ENCODE measurements around the gene TMPRSS11D. TPM values are rescaled to one million over a fixed set of nuclear protein-coding genes. Genes with fewer than 3 reads are reported as not detected.

Gene TMPRSS11D
- total and polyA plus RNA-seq, 2 of the 13 experiments (the other 11 are each of a cell fraction or from before 2014, with no cell fraction given): not detected

GRCh38 chr4:67922697-67923096, 38.9 kb upstream of the TMPRSS11D start:
- ATAC-seq (no peak), FAIRE-seq (no peak), DNase-seq (ENCODE audit: low spot score) (no peak)
- H3K9ac ChIP-seq (ENCODE audit: insufficient read depth, low read depth, low read length): no peak overlapping the region
- H4K20me1 ChIP-seq (ENCODE audit: insufficient read depth, low read length): no peaks in the 10 kb centered on the region
- no peak overlapping the region for H2AFZ ChIP-seq (ENCODE audit: low read length)
- 7% methylated on average over 4 of the region's 4 CpGs for WGBS (ENCODE audit: low lambda C conversion rate)
- no peak overlapping the region for H3K4me2 ChIP-seq (ENCODE audit: low read depth, low read length)
- ChIA-PET POLR2A (no interaction called here), CTCF (ENCODE audit: low intra/inter-chr PET ratio, low total read pairs) (no interaction called here)
- no peak overlapping the region for H3K4me3 ChIP-seq (replicated peaks in 1 of 3; ENCODE audit: insufficient read depth in 1 of 3, low read depth in 2 of 3, low read length in 3 of 3)
- H3K27me3 ChIP-seq (ENCODE audit: control insufficient read depth in 1 of 2, insufficient read depth in 2 of 2, low read length in 2 of 2): no peaks in the 10 kb centered on the region; a peak in 1 of 5 replicates
- no peak for TF ChIP-seq MAZ (IDR thresholded peaks at IDR 0.05; ENCODE audit: borderline replicate concordance, low read depth, low read length)
- TF ChIP-seq MAZ (CRISPR knock-in tag; IDR thresholded peaks at IDR 0.05; ENCODE audit: low read depth): no peak
- no peak for TF ChIP-seq ARHGAP35 (CRISPR knock-in tag; IDR thresholded peaks at IDR 0.05; ENCODE audit: borderline replicate concordance)
- TF ChIP-seq MLLT10 (CRISPR knock-in tag; IDR thresholded peaks at IDR 0.05): no peak
- TF ChIP-seq LCORL (IDR thresholded peaks at IDR 0.05): no peak
- TF ChIP-seq LCORL (CRISPR knock-in tag; IDR thresholded peaks at IDR 0.05): no peak
- no peak for TF ChIP-seq ETV5 (CRISPR knock-in tag; IDR thresholded peaks at IDR 0.05; ENCODE audit: borderline replicate concordance)
- TF ChIP-seq BRCA1 (CRISPR knock-in tag; IDR thresholded peaks at IDR 0.05): no peak
- TF ChIP-seq NFIB (CRISPR knock-in tag; IDR thresholded peaks at IDR 0.05; ENCODE audit: borderline replicate concordance): no peak
- no peak for TF ChIP-seq SIN3A (IDR thresholded peaks at IDR 0.05; ENCODE audit: borderline replicate concordance, low read depth, low read length)
- TF ChIP-seq ZNF782 (CRISPR knock-in tag; IDR thresholded peaks at IDR 0.05; ENCODE audit: borderline replicate concordance): no peak
- TF ChIP-seq ZNF281 (CRISPR knock-in tag; IDR thresholded peaks at IDR 0.05; ENCODE audit: borderline replicate concordance): no peak
- TF ChIP-seq ZFP36L1 (CRISPR knock-in tag; IDR thresholded peaks at IDR 0.05): no peak
- no peaks in the 10 kb centered on the region for H3K36me3 ChIP-seq (replicated peaks in 1 of 2; ENCODE audit: control insufficient read depth in 1 of 2, insufficient read depth in 2 of 2, low read length in 2 of 2)
- no peaks in the 10 kb centered on the region for H3K4me1 ChIP-seq (ENCODE audit: insufficient read depth, low read length)
- H3K27ac ChIP-seq (ENCODE audit: extremely low read length, insufficient read depth, low read length): no peak overlapping the region
- no peaks in the 10 kb centered on the region for H3K9me3 ChIP-seq (ENCODE audit: low read length)
- in situ Hi-C loops (cut with HindIII; ENCODE audit: extremely low pct_ligation_motif_present, low pct_unique_long_range_greater_than_20kb) (loop anchor here (25.0 kb wide), 1 partner anchor 360 kb away; the partner anchor contains the start of gene STAP1), intact Hi-C loops (cut with micrococcal nuclease; ENCODE audit: unreplicated experiment) (no loop called here)
- BruUV-seq (replicated peaks): no TSS peak
- H3K79me2 ChIP-seq (ENCODE audit: insufficient read depth, low read length): no peaks in the 10 kb centered on the region
